ENCODE measurements around the gene PACRG. TPM values are rescaled to one million over a fixed set of nuclear protein-coding genes. Genes with fewer than 3 reads are reported as not detected.

Gene PACRG
- total and polyA plus RNA-seq, 2 of the 8 experiments (the other 6 are each of a cell fraction or from before 2014, with no cell fraction given): 0.44 to 0.54 TPM

DNA sequence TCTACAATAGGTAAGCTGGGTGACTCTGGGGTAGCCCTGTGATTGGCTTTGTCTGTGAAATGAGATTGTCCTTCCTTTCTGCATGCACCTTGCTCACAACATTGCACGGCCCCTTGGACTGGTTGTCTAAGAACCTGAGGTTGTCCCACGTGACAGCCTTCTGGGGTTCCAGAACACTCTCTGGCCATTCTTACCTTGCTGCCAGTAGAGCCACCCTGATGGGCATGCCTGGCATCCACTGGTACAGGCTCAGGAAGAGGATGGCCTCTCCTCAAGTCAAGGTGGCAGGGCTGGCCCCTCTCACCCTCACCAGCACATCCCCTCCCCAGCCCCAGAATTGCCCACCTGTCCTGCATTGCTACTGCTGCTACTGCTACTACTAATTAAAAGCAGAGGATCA lies 335.0 kb downstream of the PACRG start:
- Histone ChIP-seq H3K14ac (ENCODE audit: insufficient read length) (no peak overlapping the region), H3K9me3 (ENCODE audit: insufficient read depth in 2 of 2, low read depth in 1 of 2, low read length in 1 of 2) (no peaks in the 10 kb centered on the region), H3K79me1 (ENCODE audit: low read depth, low read length) (no peaks in the 10 kb centered on the region), H3K27me3 (replicated peaks in 1 of 4; ENCODE audit: control insufficient read depth in 3 of 4, extremely low read depth in 1 of 4, insufficient read depth in 3 of 4, low read length in 3 of 4) (no peaks in the 10 kb centered on the region), H2BK15ac (ENCODE audit: low read length) (no peak overlapping the region), H3K4ac (replicated peaks; ENCODE audit: insufficient read length, low read depth, low read length) (no peak overlapping the region), H3K18ac (ENCODE audit: extremely low read depth, low read length) (no peak overlapping the region), H2BK12ac (ENCODE audit: low read depth, low read length) (no peak overlapping the region), H3K23ac (ENCODE audit: insufficient read length) (no peak overlapping the region), H2BK20ac (ENCODE audit: low read length) (no peak overlapping the region), H2BK5ac (ENCODE audit: low read depth, low read length) (no peak overlapping the region), H4K20me1 (replicated peaks in 1 of 2; ENCODE audit: control insufficient read depth in 1 of 2, insufficient read depth in 2 of 2, low read length in 2 of 2) (no peaks in the 10 kb centered on the region), H2BK120ac (replicated peaks; ENCODE audit: low read depth, low read length) (no peak overlapping the region), H3K4me3 (ENCODE audit: extremely low read depth in 1 of 4, insufficient read depth in 2 of 4, low read depth in 3 of 4, low read length in 4 of 4) (no peak overlapping the region), H3K36me3 (ENCODE audit: control insufficient read depth in 2 of 4, insufficient read depth in 4 of 4, low read length in 3 of 4) (no peaks in the 10 kb centered on the region), H4K91ac (replicated peaks; ENCODE audit: insufficient read length, low read length) (no peak overlapping the region), H4K8ac (ENCODE audit: extremely low read depth, insufficient read depth, low read length) (no peak overlapping the region), H3K79me2 (ENCODE audit: control insufficient read depth in 1 of 2, insufficient read depth in 2 of 2, low read length in 2 of 2) (no peaks in the 10 kb centered on the region), H4K5ac (ENCODE audit: insufficient read length, low read depth, low read length) (no peak overlapping the region), H3K9ac (replicated peaks in 1 of 4; ENCODE audit: extremely low read depth in 1 of 4, low read depth in 3 of 4, low read length in 3 of 4) (no peak overlapping the region), H2AFZ (ENCODE audit: low read length) (no peak overlapping the region), H3K56ac (replicated peaks; ENCODE audit: insufficient read length, low read depth, low read length) (no peak overlapping the region), H3K23me2 (ENCODE audit: low read depth, low read length) (no peaks in the 10 kb centered on the region; the same call in 1 of the 2 replicates), H3K27ac (ENCODE audit: low read depth, low read length) (no peak overlapping the region), H2AK5ac (ENCODE audit: low read depth, low read length) (no peak overlapping the region), H3K4me1 (replicated peaks in 1 of 4; ENCODE audit: control insufficient read depth in 3 of 4, insufficient read depth in 4 of 4, low read length in 3 of 4) (no peaks in the 10 kb centered on the region; a peak in 2 of 7 replicates), H3K4me2 (ENCODE audit: insufficient read depth in 1 of 2, low read depth in 2 of 2, low read length in 2 of 2) (no peak overlapping the region)
- CTCF ChIA-PET (ENCODE audit: partially characterized antibody): interaction anchor here (0.7 kb wide), 1 partner anchor 52 kb away, joined by 3 read pairs; no protein-coding TSS in a partner anchor
- POLR2A ChIA-PET (ENCODE audit: partially characterized antibody): no interaction called here
- 100% methylated on average over 2 of the region's 2 CpGs; no CpG with 5 or more reads in 1 of the 2 experiments for WGBS, 2 experiments (ENCODE audit: extremely low coverage in 1 of 2, insufficient coverage in 1 of 2, insufficient read length in 1 of 2, insufficient replicate concordance in 2 of 2, low coverage in 1 of 2, low lambda C conversion rate in 2 of 2, missing lambda C conversion rate in 1 of 2)
- DNase-seq (ENCODE audit: low read depth in 1 of 2, low spot score in 2 of 2): no peak
- FAIRE-seq: no peak
- TF ChIP-seq PHF8 (conservative IDR thresholded peaks at IDR 0.05; ENCODE audit: low read depth, low read length): no peak
- TF ChIP-seq ZNF274 (IDR thresholded peaks at IDR 0.05; ENCODE audit: borderline replicate concordance, extremely low read depth, low read length): no peak
- no peak for TF ChIP-seq RAD21 (IDR thresholded peaks at IDR 0.05 in 1 of 2, conservative IDR thresholded peaks at IDR 0.05 in 1 of 2; ENCODE audit: low read depth in 2 of 2, low read length in 2 of 2)
- no peak for TF ChIP-seq SIX5 (IDR thresholded peaks at IDR 0.05; ENCODE audit: low read depth, low read length)
- TF ChIP-seq CHD1 (IDR thresholded peaks at IDR 0.05; ENCODE audit: low read depth, low read length): no peak
- no peak for TF ChIP-seq CBX8 (IDR thresholded peaks at IDR 0.05; ENCODE audit: borderline replicate concordance, low read depth, low read length)
- no peak for TF ChIP-seq MAFK (IDR thresholded peaks at IDR 0.05; ENCODE audit: low read depth, low read length)
- TF ChIP-seq, protein P1, sequence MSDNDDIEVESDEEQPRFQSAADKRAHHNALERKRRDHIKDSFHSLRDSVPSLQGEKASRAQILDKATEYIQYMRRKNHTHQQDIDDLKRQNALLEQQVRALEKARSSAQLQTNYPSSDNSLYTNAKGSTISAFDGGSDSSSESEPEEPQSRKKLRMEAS (IDR thresholded peaks at IDR 0.05): no peak
- TF ChIP-seq BACH1 (IDR thresholded peaks at IDR 0.05; ENCODE audit: low read length): no peak
